ENCODE data around the gene LDLRAD2.

DNA sequence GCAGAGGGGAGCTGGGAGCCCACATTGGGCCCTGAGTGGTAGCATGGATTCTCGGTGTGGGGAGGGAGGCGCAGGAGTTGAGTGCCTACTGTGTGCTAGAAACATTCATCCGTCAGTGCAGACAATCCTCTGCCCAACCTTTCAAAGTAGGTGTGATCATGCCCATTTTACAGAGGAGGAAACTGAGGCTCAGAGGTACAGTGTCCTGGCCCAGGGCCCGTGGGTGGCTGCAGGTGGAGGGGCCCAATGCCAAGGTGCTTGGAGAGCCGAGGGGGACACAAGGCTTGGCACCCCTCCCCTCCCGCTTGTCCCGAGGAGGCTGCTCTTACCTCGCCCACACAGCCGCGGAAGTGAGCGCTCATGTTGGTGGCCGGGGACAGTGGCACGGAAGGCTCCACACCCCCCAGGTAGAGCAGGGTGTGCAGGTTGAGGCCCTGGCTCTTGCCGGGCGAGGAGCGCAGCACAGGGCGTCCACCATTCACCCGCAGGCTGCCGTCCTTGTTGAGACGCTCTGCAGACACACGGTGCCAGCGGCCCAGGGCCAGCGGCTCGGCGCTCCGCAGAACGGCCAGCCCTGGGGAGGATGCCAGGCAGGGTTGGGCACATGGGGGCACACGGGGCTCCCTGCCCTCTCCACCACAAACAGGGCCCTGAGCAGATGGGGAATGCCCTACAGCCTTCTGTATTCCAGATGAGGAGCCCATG, 16.6 kb downstream of the LDLRAD2 start:
- no peak for TF ChIP-seq POLR2A (IDR thresholded peaks at IDR 0.05)
- TF ChIP-seq, protein P1, sequence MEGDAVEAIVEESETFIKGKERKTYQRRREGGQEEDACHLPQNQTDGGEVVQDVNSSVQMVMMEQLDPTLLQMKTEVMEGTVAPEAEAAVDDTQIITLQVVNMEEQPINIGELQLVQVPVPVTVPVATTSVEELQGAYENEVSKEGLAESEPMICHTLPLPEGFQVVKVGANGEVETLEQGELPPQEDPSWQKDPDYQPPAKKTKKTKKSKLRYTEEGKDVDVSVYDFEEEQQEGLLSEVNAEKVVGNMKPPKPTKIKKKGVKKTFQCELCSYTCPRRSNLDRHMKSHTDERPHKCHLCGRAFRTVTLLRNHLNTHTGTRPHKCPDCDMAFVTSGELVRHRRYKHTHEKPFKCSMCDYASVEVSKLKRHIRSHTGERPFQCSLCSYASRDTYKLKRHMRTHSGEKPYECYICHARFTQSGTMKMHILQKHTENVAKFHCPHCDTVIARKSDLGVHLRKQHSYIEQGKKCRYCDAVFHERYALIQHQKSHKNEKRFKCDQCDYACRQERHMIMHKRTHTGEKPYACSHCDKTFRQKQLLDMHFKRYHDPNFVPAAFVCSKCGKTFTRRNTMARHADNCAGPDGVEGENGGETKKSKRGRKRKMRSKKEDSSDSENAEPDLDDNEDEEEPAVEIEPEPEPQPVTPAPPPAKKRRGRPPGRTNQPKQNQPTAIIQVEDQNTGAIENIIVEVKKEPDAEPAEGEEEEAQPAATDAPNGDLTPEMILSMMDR (IDR thresholded peaks at IDR 0.05), result no peak
